ENCODE results near the gene ZNF532.

The ZNF532 gene

GRCh38 chr18:58965291-58966004, 100.8 kb downstream of the ZNF532 start:
- Mint-ChIP-seq H3K4me1 (peaks cover 39% of the 10 kb centered on the region), H3K27me3 (ENCODE audit: low read depth, poor library complexity) (no peaks in the 10 kb centered on the region), H3K9me3 (no peaks in the 10 kb centered on the region), H3K4me3 (no peak overlapping the region), H3K27ac (peak overlapping the region; percentile 63), H3K36me3 (ENCODE audit: low read depth) (peaks cover 78% of the 10 kb centered on the region)
- DNase-seq: no peak
- no peak for TF ChIP-seq CTCF (IDR thresholded peaks at IDR 0.05)

GRCh38 chr18:58966005-58966677, 101.5 kb downstream of the ZNF532 start:
- Mint-ChIP-seq H3K9me3 (no peaks in the 10 kb centered on the region), H3K4me3 (no peak overlapping the region), H3K27me3 (ENCODE audit: low read depth, poor library complexity) (no peaks in the 10 kb centered on the region), H3K4me1 (peaks cover 39% of the 10 kb centered on the region), H3K27ac (peak overlapping the region; percentile 63), H3K36me3 (ENCODE audit: low read depth) (peaks cover 78% of the 10 kb centered on the region)
- DNase-seq: no peak
- TF ChIP-seq CTCF (IDR thresholded peaks at IDR 0.05): no peak

- no peaks in the 10 kb centered on the region for H3K27me3 Mint-ChIP-seq (ENCODE audit: low read depth, poor library complexity)
- no peak overlapping the region for H3K4me3 Mint-ChIP-seq
- H3K4me1 Mint-ChIP-seq: peaks cover 39% of the 10 kb centered on the region
- DNase-seq: no peak
- TF ChIP-seq CTCF (IDR thresholded peaks at IDR 0.05): no peak
- peaks cover 78% of the 10 kb centered on the region for H3K36me3 Mint-ChIP-seq (ENCODE audit: low read depth)
- H3K9me3 Mint-ChIP-seq: no peaks in the 10 kb centered on the region
- H3K27ac Mint-ChIP-seq: no peak overlapping the region
Measured at GRCh38 chr18:58966704-58967103, 102.0 kb downstream of the ZNF532 start.

GRCh38 chr18:58967751-58968254, 103.1 kb downstream of the ZNF532 start:
- H3K36me3 Mint-ChIP-seq (ENCODE audit: low read depth): peaks cover 80% of the 10 kb centered on the region
- no peak for TF ChIP-seq CTCF (IDR thresholded peaks at IDR 0.05)
- DNase-seq: no peak
- no peak overlapping the region for H3K4me3 Mint-ChIP-seq
- peak overlapping the region; percentile 24 for H3K27ac Mint-ChIP-seq
- no peaks in the 10 kb centered on the region for H3K9me3 Mint-ChIP-seq
- no peaks in the 10 kb centered on the region for H3K27me3 Mint-ChIP-seq (ENCODE audit: low read depth, poor library complexity)
- peaks cover 39% of the 10 kb centered on the region for H3K4me1 Mint-ChIP-seq

GRCh38 chr18:58970943-58971790, 106.5 kb downstream of the ZNF532 start:
- H3K4me3 Mint-ChIP-seq: no peak overlapping the region

More at GRCh38 chr18:58970943-58971790, 106.5 kb downstream of the ZNF532 start:
- DNase-seq: no peak
- Mint-ChIP-seq H3K27ac (no peak overlapping the region), H3K36me3 (ENCODE audit: low read depth) (peaks cover 82% of the 10 kb centered on the region), H3K27me3 (ENCODE audit: low read depth, poor library complexity) (no peaks in the 10 kb centered on the region), H3K4me1 (peaks cover 26% of the 10 kb centered on the region), H3K9me3 (no peaks in the 10 kb centered on the region)
- no peak for TF ChIP-seq CTCF (IDR thresholded peaks at IDR 0.05)
